Caco-2 (cell line): ENCODE results near the gene KRT71. TPM values are rescaled to one million over a fixed set of nuclear protein-coding genes. Genes with fewer than 3 reads are reported as not detected.

ENCODE experiments used
- BruUV-seq: library from RNA; stranded (reverse); fragments of 400-500 nt; replicated peaks from 2 replicates; lab custom pipeline; 2021; lab: Mats Ljungman, UMichigan
- CTCF ChIA-PET: fragments of 300-600 bp; sonication (Branson Sonifier 250); formaldehyde crosslinking; loops from one replicate; lab custom pipeline; 2022; ENCODE audit warnings: antibody characterized with exemption; lab: Charles Lee
- POLR2A ChIA-PET: fragments of 300-600 bp; sonication (Branson Sonifier 250); formaldehyde crosslinking; loops from one replicate; lab custom pipeline; 2022; ENCODE audit warnings: antibody characterized with exemption; lab: Charles Lee
- DNase-seq, 2 experiments: peaks; one replicate each; pipeline versions ENCODE4 v3.0.0 to v3.0.0-alpha.2; 2020 to 2022
- H3K27me3 ChIP-seq: replicated peaks from 2 replicates; pipeline ENCODE4 v1.6.0; 2011; ENCODE audit warnings: low read length; ENCODE audit not compliant: control insufficient read depth, insufficient read depth
- H3K36me3 ChIP-seq: 2 replicates; pipeline ENCODE4 v1.5.1; 2011; ENCODE audit warnings: low read length; ENCODE audit not compliant: control insufficient read depth, insufficient read depth
- H3K4me1 ChIP-seq: fragments of 250-450 bp; sonication (Bioruptor Pico); 2 replicates; pipeline ENCODE4 v1.5.1; 2020; ENCODE audit warnings: mild to moderate bottlenecking
- H3K4me3 ChIP-seq: 2 replicates; pipeline ENCODE4 v1.5.1; 2011; ENCODE audit warnings: low read depth, mild to moderate bottlenecking, control low read depth, low read length
- H3K9me3 ChIP-seq: fragments of 250-450 bp; sonication (Bioruptor Pico); 2 replicates; pipeline ENCODE4 v1.5.1; 2020; ENCODE audit warnings: mild to moderate bottlenecking, moderate library complexity
- H3K27ac Mint-ChIP-seq: one replicate; pipeline ENCODE4 v1.8.0; 2022; ENCODE audit warnings: mixed read lengths; ENCODE audit not compliant: unreplicated experiment
- H3K27me3 Mint-ChIP-seq: one replicate; pipeline ENCODE4 v1.8.0; 2022; ENCODE audit warnings: mixed read lengths; ENCODE audit not compliant: insufficient read depth, unreplicated experiment
- H3K36me3 Mint-ChIP-seq: one replicate; pipeline ENCODE4 v1.8.0; 2022; ENCODE audit warnings: mild to moderate bottlenecking, mixed read lengths; ENCODE audit not compliant: insufficient read depth, unreplicated experiment
- H3K4me1 Mint-ChIP-seq: one replicate; pipeline ENCODE4 v1.8.0; 2022; ENCODE audit warnings: low read depth, mixed read lengths; ENCODE audit not compliant: unreplicated experiment
- H3K4me3 Mint-ChIP-seq: one replicate; pipeline ENCODE4 v1.8.0; 2022; ENCODE audit warnings: mild to moderate bottlenecking, moderate library complexity, mixed read lengths; ENCODE audit not compliant: unreplicated experiment
- H3K9me3 Mint-ChIP-seq: one replicate; pipeline ENCODE4 v1.8.0; 2022; ENCODE audit warnings: mixed read lengths; ENCODE audit not compliant: unreplicated experiment
- CTCF ChIP-seq, 2 experiments: fragments of 200-600 bp in 1 of 2; IDR thresholded peaks; 1 replicate in 1 of 2; 2 replicates in 1 of 2; pipeline versions ENCODE4 v1.5.1 to v1.8.0; 2011 to 2022; ENCODE audit warnings: antibody characterized with exemption in 1 of 2, control low read depth in 1 of 2, inconsistent platforms in 1 of 2, low read depth in 1 of 2, low read length in 1 of 2, mild to moderate bottlenecking in 1 of 2, moderate library complexity in 1 of 2; ENCODE audit not compliant: insufficient read depth in 1 of 2, severe bottlenecking in 1 of 2, unreplicated experiment in 1 of 2
- intact Hi-C: fragments of 100-400 bp; cut with micrococcal nuclease; formaldehyde crosslinking; loops from one replicate; pipeline ENCODE4 v1.10.0; 2022; ENCODE audit not compliant: unreplicated experiment
- total RNA-seq: library from RNA; stranded (reverse); gene quantifications from 2 replicates; pipeline ENCODE4 v1.2.3, GENCODE V29; 2022

KRT71 gene
- total RNA-seq, 1 experiment from 2014 or later, result 1.2 TPM

DNA sequence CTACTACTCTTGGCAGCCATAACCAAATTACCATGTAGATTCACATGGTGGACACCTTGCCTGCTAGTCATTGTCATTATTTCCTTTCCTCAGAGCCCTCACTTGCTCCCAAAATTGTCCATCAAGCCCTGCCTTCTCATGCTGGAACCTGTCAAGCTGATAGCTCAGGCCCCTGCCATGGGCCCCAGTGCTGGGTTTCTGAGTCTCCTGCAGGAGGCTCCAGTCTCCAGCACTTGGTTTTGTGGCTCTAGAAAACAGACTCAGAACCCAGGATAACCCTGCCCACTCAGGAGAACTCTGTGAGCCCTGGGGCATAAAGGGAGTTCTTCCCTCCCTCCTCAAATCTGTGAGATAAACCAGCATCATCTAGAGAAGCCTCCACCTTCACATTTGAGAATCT, 10.8 kb downstream of the KRT71 start:
- no peaks in the 10 kb centered on the region for H3K9me3 ChIP-seq
- H3K27me3 ChIP-seq, result no peaks in the 10 kb centered on the region
- no peaks in the 10 kb centered on the region for H3K36me3 Mint-ChIP-seq
- H3K4me1 ChIP-seq, result peaks cover 16% of the 10 kb centered on the region
- no peak overlapping the region for H3K4me3 Mint-ChIP-seq
- no peaks in the 10 kb centered on the region for H3K36me3 ChIP-seq
- no TSS peak for BruUV-seq
- TF ChIP-seq CTCF (IDR thresholded peaks at IDR 0.05; ENCODE audit: insufficient read depth in 1 of 2, low read depth in 1 of 2, low read length in 1 of 2, severe bottlenecking in 1 of 2, unreplicated experiment in 1 of 2), result no peak
- ChIA-PET CTCF (no interaction called here), POLR2A (no interaction called here)
- intact Hi-C loops, result no loop called here
- no peaks in the 10 kb centered on the region for H3K9me3 Mint-ChIP-seq
- no peak overlapping the region for H3K4me3 ChIP-seq
- H3K27ac Mint-ChIP-seq, result no peak overlapping the region
- H3K27me3 Mint-ChIP-seq, result no peaks in the 10 kb centered on the region
- peaks cover 14% of the 10 kb centered on the region for H3K4me1 Mint-ChIP-seq
- DNase-seq, result no peak

DNA sequence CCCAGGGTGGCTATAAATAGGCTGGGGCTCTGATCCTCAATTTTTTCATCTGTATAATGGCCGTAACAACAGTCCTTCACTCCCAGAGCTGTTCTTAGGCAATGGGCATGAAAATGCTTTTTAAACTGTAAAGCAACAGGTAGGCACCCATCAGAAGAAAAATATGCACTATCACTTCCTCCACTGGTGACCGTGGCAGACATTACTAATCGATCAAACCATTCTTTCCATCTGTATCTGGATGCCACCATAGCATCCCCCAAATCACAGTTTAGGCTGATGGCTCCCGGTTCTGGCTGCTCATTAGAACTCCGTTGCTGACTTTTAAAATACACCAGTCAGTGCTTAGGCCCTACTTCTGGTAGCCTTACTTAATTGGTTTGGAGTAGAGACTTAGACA, 11.2 kb downstream of the KRT71 start:
- Histone ChIP-seq H3K4me1 (peaks cover 16% of the 10 kb centered on the region), H3K9me3 (no peaks in the 10 kb centered on the region), H3K36me3 (no peaks in the 10 kb centered on the region), H3K27me3 (no peaks in the 10 kb centered on the region), H3K4me3 (no peak overlapping the region)
- Mint-ChIP-seq H3K27ac (no peak overlapping the region), H3K27me3 (no peaks in the 10 kb centered on the region), H3K36me3 (no peaks in the 10 kb centered on the region), H3K4me1 (peaks cover 14% of the 10 kb centered on the region), H3K4me3 (no peak overlapping the region), H3K9me3 (no peaks in the 10 kb centered on the region)
- no peak for DNase-seq
- no TSS peak for BruUV-seq
- intact Hi-C loops, result no loop called here
- ChIA-PET POLR2A (no interaction called here), CTCF (no interaction called here)
- TF ChIP-seq CTCF (IDR thresholded peaks at IDR 0.05; ENCODE audit: insufficient read depth in 1 of 2, low read depth in 1 of 2, low read length in 1 of 2, severe bottlenecking in 1 of 2, unreplicated experiment in 1 of 2), result no peak

DNA sequence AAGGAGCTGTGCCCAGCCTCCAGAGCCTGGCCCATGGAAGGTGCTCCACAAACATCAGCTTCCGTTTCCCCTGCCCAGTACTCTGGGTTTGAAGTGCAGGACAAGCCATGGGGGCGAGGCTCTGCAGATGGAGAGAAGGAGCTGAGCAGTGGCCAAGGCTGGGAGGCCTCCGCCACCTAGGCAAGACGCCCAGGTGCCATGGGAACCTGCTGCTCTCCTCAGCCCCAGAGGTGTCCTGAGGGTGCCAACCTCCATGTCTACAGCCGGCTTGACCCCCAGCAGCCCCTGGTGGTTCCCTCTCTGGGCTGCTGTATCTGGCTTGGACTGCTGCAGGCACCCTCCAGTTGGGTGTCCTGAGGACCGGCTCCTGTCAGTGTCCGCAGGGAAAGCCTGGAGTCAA, 12.4 kb downstream of the KRT71 start:
- Histone ChIP-seq H3K4me1 (peaks cover 16% of the 10 kb centered on the region), H3K27me3 (no peaks in the 10 kb centered on the region), H3K36me3 (no peaks in the 10 kb centered on the region), H3K4me3 (no peak overlapping the region), H3K9me3 (no peaks in the 10 kb centered on the region)
- BruUV-seq, result no TSS peak
- Mint-ChIP-seq H3K4me3 (no peak overlapping the region), H3K4me1 (peaks cover 14% of the 10 kb centered on the region), H3K9me3 (no peaks in the 10 kb centered on the region), H3K36me3 (no peaks in the 10 kb centered on the region), H3K27ac (no peak overlapping the region), H3K27me3 (no peaks in the 10 kb centered on the region)
- ChIA-PET POLR2A (no interaction called here), CTCF (interaction anchor here (0.6 kb wide), 1 partner anchor 441 kb away, joined by 3 read pairs; no protein-coding TSS in a partner anchor)
- intact Hi-C loops, result no loop called here
- no peak for DNase-seq
- TF ChIP-seq CTCF (IDR thresholded peaks at IDR 0.05; ENCODE audit: insufficient read depth in 1 of 2, low read depth in 1 of 2, low read length in 1 of 2, severe bottlenecking in 1 of 2, unreplicated experiment in 1 of 2), result no peak
